HTERT RPE-1 (cell line): ENCODE results near the gene MAPK1IP1L.

Source experiments
- in situ Hi-C: fragments of 300-500 bp; cut with MboI; formaldehyde crosslinking; loops from 4 replicates; pipeline ENCODE4 v1.14.3; 2020; ENCODE audit warnings: low sequenced_read_pairs

The MAPK1IP1L gene

GRCh38 chr14:55094292-55095157 lies 43.1 kb downstream of the MAPK1IP1L start:
- in situ Hi-C loops: no loop called here

- in situ Hi-C loops: no loop called here
Observed at GRCh38 chr14:55097881-55098560, 46.6 kb downstream of the MAPK1IP1L start.

GRCh38 chr14:55098561-55098898 lies 47.1 kb downstream of the MAPK1IP1L start:
- in situ Hi-C loops: no loop called here

GRCh38 chr14:55099756-55100155 lies 48.3 kb downstream of the MAPK1IP1L start:
- in situ Hi-C loops: no loop called here

GRCh38 chr14:55101698-55102097 lies 50.3 kb downstream of the MAPK1IP1L start:
- in situ Hi-C loops: no loop called here

GRCh38 chr14:55102141-55102621 lies 50.7 kb downstream of the MAPK1IP1L start:
- in situ Hi-C loops: no loop called here

GRCh38 chr14:55103005-55103640 lies 51.7 kb downstream of the MAPK1IP1L start:
- in situ Hi-C loops: no loop called here

- in situ Hi-C loops: no loop called here
Observed at GRCh38 chr14:55103971-55104954, 52.8 kb downstream of the MAPK1IP1L start.

GRCh38 chr14:55105991-55106390 lies 54.5 kb downstream of the MAPK1IP1L start:
- in situ Hi-C loops: no loop called here

GRCh38 chr14:55107766-55108554 lies 56.5 kb downstream of the MAPK1IP1L start:
- in situ Hi-C loops: no loop called here

GRCh38 chr14:55109836-55110235 lies 58.4 kb downstream of the MAPK1IP1L start:
- in situ Hi-C loops: no loop called here

- in situ Hi-C loops: no loop called here
Observed at GRCh38 chr14:55111122-55111708, 59.8 kb downstream of the MAPK1IP1L start.

GRCh38 chr14:55114720-55115119 lies 63.3 kb downstream of the MAPK1IP1L start:
- in situ Hi-C loops: no loop called here

GRCh38 chr14:55115460-55115859 lies 64.0 kb downstream of the MAPK1IP1L start:
- in situ Hi-C loops: no loop called here

- in situ Hi-C loops: no loop called here
Observed at GRCh38 chr14:55115861-55116245, 64.4 kb downstream of the MAPK1IP1L start.

GRCh38 chr14:55116246-55117030 lies 65.0 kb downstream of the MAPK1IP1L start:
- in situ Hi-C loops: no loop called here

- in situ Hi-C loops: no loop called here
Observed at GRCh38 chr14:55117803-55118441, 66.5 kb downstream of the MAPK1IP1L start.

- in situ Hi-C loops: no loop called here
Observed at GRCh38 chr14:55118761-55119160, 67.3 kb downstream of the MAPK1IP1L start.
